Esophagus squamous epithelium (tissue), 4 donors: ENCODE results near the gene GHDC.
A peak's percentile ranks its signal among the peaks of the same experiment; 100 is the strongest.

ENCODE experiments used
- POLR2A ChIP-seq, 4 donors: fragments of 450-650 bp; IDR thresholded peaks; one replicate each; pipeline ENCODE4 v1.6.1; 2017; ENCODE audit warnings: antibody characterized with exemption in 4 of 4, mild to moderate bottlenecking in 4 of 4, moderate library complexity in 3 of 4
- TF ChIP-seq, protein P1 (sequence below), 6 experiments: fragments of 450-650 bp in 4 of 6; fragments of 200-600 bp in 2 of 6; sonication (generic) in 2 of 6; IDR thresholded peaks; one replicate each; pipeline ENCODE4 v1.5.1; 2016 to 2019; ENCODE audit warnings: antibody characterized with exemption in 6 of 6, mild to moderate bottlenecking in 4 of 6, moderate library complexity in 4 of 6

DNA sequence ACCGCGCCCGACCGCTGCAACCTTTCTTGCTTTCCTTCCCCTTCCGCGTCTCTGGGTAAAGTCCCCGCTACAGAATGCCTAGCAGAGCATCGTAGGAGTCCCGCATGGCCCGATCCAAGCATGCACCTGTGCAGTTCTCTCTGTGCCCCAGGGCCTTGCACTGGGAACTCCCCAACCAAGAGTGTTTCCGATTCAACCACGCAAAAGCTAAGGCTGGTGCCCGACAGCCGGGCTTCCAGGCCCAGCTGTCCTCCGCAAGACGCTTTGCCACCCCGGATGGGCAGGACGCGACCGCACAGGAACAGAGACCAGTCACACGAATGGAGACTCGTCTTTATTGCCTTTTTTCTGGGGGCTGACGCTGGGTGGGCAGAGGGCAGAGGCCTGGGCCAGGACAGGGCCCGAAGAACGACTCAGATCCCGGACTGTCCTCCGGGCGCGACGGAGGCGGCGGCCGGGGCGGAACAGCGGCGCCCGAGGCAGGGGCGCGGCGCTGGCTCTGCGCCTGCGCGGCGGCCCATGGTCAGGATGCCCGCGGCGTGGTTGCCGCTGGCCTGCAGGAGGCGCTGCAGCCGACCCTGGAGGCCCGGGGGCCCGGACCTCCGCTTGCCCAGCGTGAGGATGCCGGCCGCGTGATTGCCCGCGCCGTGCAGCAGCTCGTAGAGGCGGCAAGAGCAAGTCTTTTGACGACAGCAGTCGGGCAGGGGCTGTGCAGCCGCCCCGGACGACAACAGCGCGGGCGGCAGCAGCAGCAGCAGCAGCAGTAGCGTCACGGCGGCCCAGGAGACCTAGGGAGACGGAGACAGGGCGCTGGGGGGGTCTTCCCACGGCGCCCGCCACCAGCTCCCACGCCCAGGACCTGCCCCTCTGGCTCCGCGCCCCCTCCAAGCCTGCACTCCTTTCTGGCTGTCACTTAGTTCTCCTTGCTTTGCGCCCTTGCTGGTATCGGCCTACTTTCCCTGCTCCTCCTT lies 10.3 kb downstream of the GHDC start:
- TF ChIP-seq POLR2A (IDR thresholded peaks at IDR 0.05), result peak in 3 of 4 donors; percentile 15 to 53 (median 31)
- TF ChIP-seq, protein P1, sequence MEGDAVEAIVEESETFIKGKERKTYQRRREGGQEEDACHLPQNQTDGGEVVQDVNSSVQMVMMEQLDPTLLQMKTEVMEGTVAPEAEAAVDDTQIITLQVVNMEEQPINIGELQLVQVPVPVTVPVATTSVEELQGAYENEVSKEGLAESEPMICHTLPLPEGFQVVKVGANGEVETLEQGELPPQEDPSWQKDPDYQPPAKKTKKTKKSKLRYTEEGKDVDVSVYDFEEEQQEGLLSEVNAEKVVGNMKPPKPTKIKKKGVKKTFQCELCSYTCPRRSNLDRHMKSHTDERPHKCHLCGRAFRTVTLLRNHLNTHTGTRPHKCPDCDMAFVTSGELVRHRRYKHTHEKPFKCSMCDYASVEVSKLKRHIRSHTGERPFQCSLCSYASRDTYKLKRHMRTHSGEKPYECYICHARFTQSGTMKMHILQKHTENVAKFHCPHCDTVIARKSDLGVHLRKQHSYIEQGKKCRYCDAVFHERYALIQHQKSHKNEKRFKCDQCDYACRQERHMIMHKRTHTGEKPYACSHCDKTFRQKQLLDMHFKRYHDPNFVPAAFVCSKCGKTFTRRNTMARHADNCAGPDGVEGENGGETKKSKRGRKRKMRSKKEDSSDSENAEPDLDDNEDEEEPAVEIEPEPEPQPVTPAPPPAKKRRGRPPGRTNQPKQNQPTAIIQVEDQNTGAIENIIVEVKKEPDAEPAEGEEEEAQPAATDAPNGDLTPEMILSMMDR (IDR thresholded peaks at IDR 0.05), result peak; percentile 58 to 94 (median 77)
